Gastrocnemius medialis (tissue), 4 donors: ENCODE measurements around the gene UGGT2.

Source experiments
- POLR2A ChIP-seq, 2 donors: fragments of 450-650 bp; IDR thresholded peaks; one replicate each; pipeline ENCODE4 v1.6.1; 2017; ENCODE audit warnings: antibody characterized with exemption in 2 of 2, mild to moderate bottlenecking in 2 of 2, moderate library complexity in 2 of 2
- TF ChIP-seq, protein P1 (sequence below), 5 experiments: fragments of 450-650 bp in 3 of 5; fragments of 200-600 bp in 2 of 5; sonication (generic) in 2 of 5; IDR thresholded peaks in 4 of 5; conservative IDR thresholded peaks in 1 of 5; 1 replicate in 4 of 5; 2 replicates in 1 of 5; pipeline ENCODE4 v1.5.1; 2016 to 2019; ENCODE audit warnings: antibody characterized with exemption in 5 of 5, mild to moderate bottlenecking in 3 of 5, moderate library complexity in 3 of 5

DNA sequence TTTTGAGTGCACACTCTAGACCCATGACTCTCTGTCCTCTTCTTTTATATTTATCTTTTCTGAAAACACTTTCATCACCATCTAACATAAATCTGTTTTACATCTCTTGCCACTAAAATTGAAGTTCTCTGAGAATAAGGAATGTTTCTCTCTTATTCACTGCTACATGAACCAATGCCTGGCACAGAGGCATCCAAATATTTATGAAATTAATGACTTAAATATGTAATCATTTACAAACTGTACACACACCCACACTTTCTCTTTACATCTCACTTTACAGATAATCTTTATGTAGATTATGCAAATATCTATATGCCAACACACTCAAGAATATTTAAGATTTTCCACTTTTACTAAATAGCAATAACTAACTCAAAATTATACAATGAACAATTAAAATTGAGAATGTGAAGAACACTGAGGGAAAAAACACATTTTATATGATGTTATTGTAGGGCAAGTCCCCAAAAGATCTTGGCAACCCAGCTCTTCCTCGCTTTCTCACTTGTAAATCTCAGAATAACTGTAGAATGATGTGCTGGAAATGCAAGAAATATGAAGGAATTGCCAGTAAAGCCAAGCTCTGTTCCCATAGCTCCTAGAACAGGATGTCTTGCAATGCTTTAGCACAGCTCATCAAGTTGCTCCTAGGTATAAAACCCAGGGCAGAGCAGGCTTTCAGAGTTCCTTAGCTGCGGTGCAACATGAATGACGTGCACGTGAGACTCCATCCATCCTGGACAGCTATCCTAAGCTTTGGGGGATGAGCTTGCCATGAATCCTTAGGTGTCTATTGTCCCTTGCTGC is 50.7 kb downstream of the UGGT2 start:
- TF ChIP-seq, protein P1, sequence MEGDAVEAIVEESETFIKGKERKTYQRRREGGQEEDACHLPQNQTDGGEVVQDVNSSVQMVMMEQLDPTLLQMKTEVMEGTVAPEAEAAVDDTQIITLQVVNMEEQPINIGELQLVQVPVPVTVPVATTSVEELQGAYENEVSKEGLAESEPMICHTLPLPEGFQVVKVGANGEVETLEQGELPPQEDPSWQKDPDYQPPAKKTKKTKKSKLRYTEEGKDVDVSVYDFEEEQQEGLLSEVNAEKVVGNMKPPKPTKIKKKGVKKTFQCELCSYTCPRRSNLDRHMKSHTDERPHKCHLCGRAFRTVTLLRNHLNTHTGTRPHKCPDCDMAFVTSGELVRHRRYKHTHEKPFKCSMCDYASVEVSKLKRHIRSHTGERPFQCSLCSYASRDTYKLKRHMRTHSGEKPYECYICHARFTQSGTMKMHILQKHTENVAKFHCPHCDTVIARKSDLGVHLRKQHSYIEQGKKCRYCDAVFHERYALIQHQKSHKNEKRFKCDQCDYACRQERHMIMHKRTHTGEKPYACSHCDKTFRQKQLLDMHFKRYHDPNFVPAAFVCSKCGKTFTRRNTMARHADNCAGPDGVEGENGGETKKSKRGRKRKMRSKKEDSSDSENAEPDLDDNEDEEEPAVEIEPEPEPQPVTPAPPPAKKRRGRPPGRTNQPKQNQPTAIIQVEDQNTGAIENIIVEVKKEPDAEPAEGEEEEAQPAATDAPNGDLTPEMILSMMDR (IDR thresholded peaks at IDR 0.05 in 4 of 5, conservative IDR thresholded peaks at IDR 0.05 in 1 of 5), result no peak
- TF ChIP-seq POLR2A (IDR thresholded peaks at IDR 0.05), result no peak
